Esophagus muscularis mucosa (tissue), 4 donors: ENCODE measurements around the gene MYO10. TPM values are rescaled to one million over a fixed set of nuclear protein-coding genes. Genes with fewer than 3 reads are reported as not detected.

ENCODE experiments used
- DNase-seq: peaks from one replicate; pipeline ENCODE4 v3.0.0-alpha.2; 2017; ENCODE audit errors: extremely low spot score
- H3K27ac ChIP-seq, 4 donors: fragments of 200-600 bp; sonication (generic); replicated peaks in 1 of 4; 1 replicate in 3 of 4; 2 replicates in 1 of 4; pipeline ENCODE4 v1.5.1; 2016 to 2019; ENCODE audit warnings: mild to moderate bottlenecking in 1 of 4
- H3K27me3 ChIP-seq, 4 donors: fragments of 200-600 bp; sonication (generic); one replicate each; pipeline versions ENCODE4 v1.5.1 to v1.6.0; 2016 to 2019
- H3K36me3 ChIP-seq, 4 donors: fragments of 200-600 bp; sonication (generic); one replicate each; pipeline ENCODE4 v1.5.1; 2016 to 2019
- H3K4me1 ChIP-seq, 4 donors: fragments of 200-600 bp; sonication (generic); one replicate each; pipeline ENCODE4 v1.5.1; 2016 to 2019
- H3K4me3 ChIP-seq, 4 donors: fragments of 200-600 bp; sonication (generic); 1 replicate in 2 of 4; 2 replicates in 2 of 4; pipeline ENCODE4 v1.5.1; 2016 to 2019; ENCODE audit warnings: mild to moderate bottlenecking in 4 of 4, moderate library complexity in 1 of 4
- H3K9me3 ChIP-seq, 4 donors: fragments of 200-600 bp; sonication (generic); 1 replicate in 3 of 4; 2 replicates in 1 of 4; pipeline ENCODE4 v1.5.1; 2016 to 2019
- CTCF ChIP-seq, 3 experiments: fragments of 200-600 bp in 2 of 3; fragments of 450-650 bp in 1 of 3; sonication (generic) in 2 of 3; IDR thresholded peaks; one replicate each; pipeline ENCODE4 v1.5.1; 2017 to 2019; ENCODE audit warnings: antibody characterized with exemption in 3 of 3, mild to moderate bottlenecking in 2 of 3, moderate library complexity in 1 of 3
- EP300 ChIP-seq: sonication (generic); formaldehyde crosslinking; IDR thresholded peaks from one replicate; pipeline ENCODE4 v1.6.1; 2017; ENCODE audit warnings: antibody characterized with exemption
- POLR2A ChIP-seq: fragments of 450-650 bp; IDR thresholded peaks from one replicate; pipeline ENCODE4 v1.6.1; 2017; ENCODE audit warnings: antibody characterized with exemption, moderate library complexity, mild to moderate bottlenecking, low read depth
- POLR2AphosphoS5 ChIP-seq, 2 donors: sonication (generic); formaldehyde crosslinking; IDR thresholded peaks; one replicate each; pipeline ENCODE4 v1.6.1; 2017; ENCODE audit warnings: antibody characterized with exemption in 2 of 2
- WGBS: methylation state at CpG from one replicate; pipeline ENCODE4 v1.1.5; 2018; 5-methylcytosine and 5-hydroxymethylcytosine counted together
- intact Hi-C: fragments of 100-400 bp; cut with DNase I; formaldehyde crosslinking; loops from one replicate; pipeline ENCODE4 v1.15.1; 2023
- total RNA-seq, 4 donors: library from RNA; depleted of rRNA; stranded (reverse); fragments of >200 nt; gene quantifications; one replicate each; pipeline versions ENCODE4 v1.1.0 to v1.2.1, GENCODE V29; 2016

The MYO10 gene
- total RNA-seq, 4 donors from 2014 or later = 7.1 to 9.3 (median 7.8) TPM

DNA sequence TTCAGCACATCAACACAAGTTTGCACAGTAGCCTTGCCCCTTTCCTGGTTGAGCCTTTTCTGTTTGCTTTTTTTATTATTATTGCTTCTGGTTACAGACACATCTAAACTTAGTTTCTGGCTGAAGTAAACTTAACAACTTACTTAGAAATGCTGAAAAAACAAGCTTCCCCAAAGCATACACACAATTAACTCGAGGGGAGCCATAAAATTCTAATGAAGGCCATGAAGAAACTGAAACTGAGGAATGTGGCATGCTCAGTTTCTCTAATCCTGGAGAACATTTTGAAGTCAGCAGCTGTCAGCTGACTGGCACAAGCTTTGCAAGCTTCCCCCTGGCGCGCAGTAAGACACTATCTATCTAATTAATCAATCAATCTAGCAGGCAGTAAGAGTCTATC, 3.7 kb downstream of the MYO10 start:
- intact Hi-C loops = loop anchor here (5.0 to 10.0 kb wide), 2 partner anchors 200 to 252 kb away; no protein-coding TSS in a partner anchor
- TF ChIP-seq CTCF (IDR thresholded peaks at IDR 0.05) (no peak), POLR2A (no peak), EP300 (no peak), POLR2AphosphoS5 (IDR thresholded peaks at IDR 0.05) (no peak)
- no peak overlapping the region for H3K27ac ChIP-seq
- no peak overlapping the region for H3K4me3 ChIP-seq
- H3K9me3 ChIP-seq = no peaks in the 10 kb centered on the region
- H3K4me1 ChIP-seq = peaks cover 9 to 30% (median 29%) of the 10 kb centered on the region in 4 donors
- no peak for DNase-seq
- WGBS = 76% methylated on average over 3 of the region's 3 CpGs
- H3K27me3 ChIP-seq = peaks cover 0 to 79% (median 20%) of the 10 kb centered on the region in 4 donors
- H3K36me3 ChIP-seq = no peaks in the 10 kb centered on the region

GRCh38 chr5:16931334-16932110, 4.6 kb downstream of the MYO10 start:
- no peak overlapping the region for H3K4me3 ChIP-seq
- peaks cover 0 to 70% (median 20%) of the 10 kb centered on the region in 4 donors for H3K27me3 ChIP-seq
- WGBS = 72% methylated on average over 5 of the region's 5 CpGs
- intact Hi-C loops = loop anchor here (5.0 to 10.0 kb wide), 2 partner anchors 201 to 253 kb away; no protein-coding TSS in a partner anchor
- TF ChIP-seq POLR2A (no peak), CTCF (IDR thresholded peaks at IDR 0.05) (no peak), POLR2AphosphoS5 (IDR thresholded peaks at IDR 0.05) (no peak), EP300 (no peak)
- H3K9me3 ChIP-seq = no peaks in the 10 kb centered on the region
- H3K36me3 ChIP-seq = no peaks in the 10 kb centered on the region
- peaks cover 6 to 24% (median 22%) of the 10 kb centered on the region in 4 donors for H3K4me1 ChIP-seq
- H3K27ac ChIP-seq = no peak overlapping the region
- no peak for DNase-seq

- H3K27me3 ChIP-seq = peaks cover 0 to 60% (median 18%) of the 10 kb centered on the region in 4 donors
- H3K4me1 ChIP-seq = peaks cover 6 to 14% (median 12%) of the 10 kb centered on the region in 4 donors
Measured at GRCh38 chr5:16930496-16930895, 5.6 kb downstream of the MYO10 start.

DNA sequence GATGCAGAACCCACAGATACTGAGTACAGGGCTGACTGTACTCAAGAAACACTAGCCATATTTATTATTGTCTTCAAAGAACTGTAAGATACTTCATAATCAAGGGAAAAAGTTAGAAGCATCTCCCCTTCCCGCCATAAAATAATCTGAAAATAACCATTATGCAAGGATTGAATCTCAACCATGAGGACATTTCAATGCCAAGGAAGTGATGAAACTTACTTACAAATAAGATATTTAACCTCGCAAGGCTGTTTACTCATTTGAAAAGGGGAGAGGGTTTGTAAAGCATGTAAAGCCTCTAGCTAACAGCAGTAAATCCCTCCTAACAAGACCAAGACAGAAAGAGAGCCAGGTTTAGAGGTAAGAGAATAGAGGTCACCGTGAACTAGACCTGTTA, 6.3 kb downstream of the MYO10 start:
- Histone ChIP-seq H3K27ac (no peak overlapping the region), H3K36me3 (no peaks in the 10 kb centered on the region), H3K27me3 (peaks cover 0 to 53% (median 14%) of the 10 kb centered on the region in 4 donors), H3K4me3 (no peak overlapping the region), H3K4me1 (peaks cover under 1 to 7% (median 5%) of the 10 kb centered on the region in 4 donors), H3K9me3 (no peaks in the 10 kb centered on the region)
- TF ChIP-seq EP300 = no peak
- TF ChIP-seq CTCF (IDR thresholded peaks at IDR 0.05) = no peak
- no peak for TF ChIP-seq POLR2AphosphoS5 (IDR thresholded peaks at IDR 0.05)
- no peak for TF ChIP-seq POLR2A
- intact Hi-C loops = loop anchor here (5.0 to 10.0 kb wide), 2 partner anchors 202 to 255 kb away; no protein-coding TSS in a partner anchor
- no peak for DNase-seq
- 91% methylated on average over 3 of the region's 3 CpGs for WGBS

More at GRCh38 chr5:16930496-16930895, 5.6 kb downstream of the MYO10 start:
- intact Hi-C loops = loop anchor here (5.0 to 10.0 kb wide), 2 partner anchors 202 to 254 kb away; no protein-coding TSS in a partner anchor
- Histone ChIP-seq H3K27ac (no peak overlapping the region), H3K36me3 (no peaks in the 10 kb centered on the region), H3K4me3 (no peak overlapping the region), H3K9me3 (no peaks in the 10 kb centered on the region)
- TF ChIP-seq POLR2AphosphoS5 (IDR thresholded peaks at IDR 0.05) = no peak
- no peak for TF ChIP-seq POLR2A
- no peak for TF ChIP-seq CTCF (IDR thresholded peaks at IDR 0.05)
- TF ChIP-seq EP300 = no peak
- no peak for DNase-seq
- WGBS = 86% methylated on average over 7 of the region's 8 CpGs
